GM12873 (cell line): ENCODE results near the gene OBSCN.

Experiments used
- TF ChIP-seq, protein P1 (sequence below): IDR thresholded peaks from 2 replicates; pipeline ENCODE4 v1.5.1; 2012; ENCODE audit warnings: low read depth, mild to moderate bottlenecking, moderate library complexity, low read length, control low read depth; ENCODE audit not compliant: insufficient read depth; ENCODE audit errors: missing control alignments

OBSCN gene

DNA sequence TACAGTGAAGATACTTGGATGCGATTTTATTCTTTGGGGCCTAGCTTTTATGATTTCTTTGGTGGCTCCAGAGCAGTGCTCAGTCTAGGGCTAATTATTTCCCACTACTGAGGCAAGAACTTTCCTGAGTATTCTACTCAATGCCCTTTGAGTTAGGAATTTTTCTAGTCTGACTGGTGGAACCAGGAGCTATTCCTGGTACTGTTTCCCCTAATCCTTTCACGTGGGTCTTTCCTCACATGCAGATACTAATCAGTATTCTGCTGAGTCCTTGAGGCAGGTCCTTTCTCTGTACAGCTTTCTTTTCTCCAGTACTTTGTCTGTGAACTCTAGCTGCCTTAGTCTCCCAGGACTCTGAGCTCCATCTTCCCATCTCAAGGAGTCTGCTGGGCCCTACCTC lies 122.0 kb downstream of the OBSCN start:
- TF ChIP-seq, protein P1, sequence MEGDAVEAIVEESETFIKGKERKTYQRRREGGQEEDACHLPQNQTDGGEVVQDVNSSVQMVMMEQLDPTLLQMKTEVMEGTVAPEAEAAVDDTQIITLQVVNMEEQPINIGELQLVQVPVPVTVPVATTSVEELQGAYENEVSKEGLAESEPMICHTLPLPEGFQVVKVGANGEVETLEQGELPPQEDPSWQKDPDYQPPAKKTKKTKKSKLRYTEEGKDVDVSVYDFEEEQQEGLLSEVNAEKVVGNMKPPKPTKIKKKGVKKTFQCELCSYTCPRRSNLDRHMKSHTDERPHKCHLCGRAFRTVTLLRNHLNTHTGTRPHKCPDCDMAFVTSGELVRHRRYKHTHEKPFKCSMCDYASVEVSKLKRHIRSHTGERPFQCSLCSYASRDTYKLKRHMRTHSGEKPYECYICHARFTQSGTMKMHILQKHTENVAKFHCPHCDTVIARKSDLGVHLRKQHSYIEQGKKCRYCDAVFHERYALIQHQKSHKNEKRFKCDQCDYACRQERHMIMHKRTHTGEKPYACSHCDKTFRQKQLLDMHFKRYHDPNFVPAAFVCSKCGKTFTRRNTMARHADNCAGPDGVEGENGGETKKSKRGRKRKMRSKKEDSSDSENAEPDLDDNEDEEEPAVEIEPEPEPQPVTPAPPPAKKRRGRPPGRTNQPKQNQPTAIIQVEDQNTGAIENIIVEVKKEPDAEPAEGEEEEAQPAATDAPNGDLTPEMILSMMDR = no peak

DNA sequence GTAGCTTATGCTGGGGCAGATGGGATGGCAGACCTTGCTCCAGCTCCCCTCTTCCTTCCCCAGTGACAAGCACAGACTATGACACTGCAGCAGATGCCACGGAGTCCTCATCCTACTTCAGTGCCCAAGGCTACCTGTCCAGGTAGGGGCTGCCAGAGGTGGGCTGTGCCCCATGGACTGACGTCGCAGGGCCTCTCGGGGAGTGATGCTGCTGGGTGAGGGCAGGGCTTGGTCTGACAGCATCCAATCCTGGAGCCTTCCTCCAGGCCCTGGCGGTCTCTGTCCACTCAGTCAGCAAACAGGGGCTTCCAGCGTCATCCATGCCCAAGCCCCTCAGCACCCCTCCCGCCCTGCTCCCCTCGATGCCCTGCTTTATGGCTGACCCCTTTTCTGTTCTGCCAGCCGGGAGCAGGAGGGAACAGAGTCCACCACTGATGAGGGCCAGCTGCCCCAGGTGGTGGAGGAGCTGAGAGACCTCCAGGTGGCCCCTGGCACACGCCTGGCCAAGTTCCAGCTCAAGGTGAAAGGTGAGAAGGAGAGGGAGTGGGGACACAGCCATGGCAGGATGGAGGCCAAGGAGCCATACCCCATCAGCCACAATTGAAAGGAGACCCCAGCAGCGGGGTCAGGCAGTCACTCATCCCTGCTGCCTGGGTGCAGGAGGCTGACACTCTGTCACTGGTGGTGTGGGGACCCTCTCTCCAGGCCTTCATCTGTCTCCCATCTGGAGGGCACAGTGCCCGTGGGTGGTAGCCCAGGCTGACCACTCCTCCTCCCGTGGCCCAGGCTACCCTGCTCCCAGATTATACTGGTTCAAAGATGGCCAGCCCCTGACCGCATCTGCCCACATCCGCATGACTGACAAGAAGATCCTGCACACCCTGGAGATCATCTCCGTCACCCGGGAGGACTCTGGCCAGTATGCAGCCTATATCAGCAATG lies 125.2 kb downstream of the OBSCN start:
- TF ChIP-seq, protein P1 = no peak

DNA sequence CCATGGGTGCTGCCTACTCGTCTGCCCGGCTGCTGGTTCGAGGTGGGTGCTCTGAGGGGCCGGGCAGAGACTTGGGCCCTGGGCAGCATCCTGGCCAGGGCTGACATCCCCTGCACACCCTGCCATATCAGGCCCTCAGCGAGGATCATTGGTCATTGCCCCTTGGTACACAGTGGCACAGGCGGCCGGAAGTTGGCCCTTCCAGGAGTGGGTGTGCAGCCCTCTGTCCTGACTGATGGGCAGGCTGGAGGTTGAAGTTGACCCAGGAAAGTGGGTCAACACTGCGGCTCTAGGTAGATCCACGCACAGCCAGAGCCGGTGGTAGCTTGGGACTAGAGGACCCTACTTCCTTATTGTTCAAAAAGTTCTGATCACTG lies 125.9 kb downstream of the OBSCN start:
- TF ChIP-seq, protein P1 = no peak

DNA sequence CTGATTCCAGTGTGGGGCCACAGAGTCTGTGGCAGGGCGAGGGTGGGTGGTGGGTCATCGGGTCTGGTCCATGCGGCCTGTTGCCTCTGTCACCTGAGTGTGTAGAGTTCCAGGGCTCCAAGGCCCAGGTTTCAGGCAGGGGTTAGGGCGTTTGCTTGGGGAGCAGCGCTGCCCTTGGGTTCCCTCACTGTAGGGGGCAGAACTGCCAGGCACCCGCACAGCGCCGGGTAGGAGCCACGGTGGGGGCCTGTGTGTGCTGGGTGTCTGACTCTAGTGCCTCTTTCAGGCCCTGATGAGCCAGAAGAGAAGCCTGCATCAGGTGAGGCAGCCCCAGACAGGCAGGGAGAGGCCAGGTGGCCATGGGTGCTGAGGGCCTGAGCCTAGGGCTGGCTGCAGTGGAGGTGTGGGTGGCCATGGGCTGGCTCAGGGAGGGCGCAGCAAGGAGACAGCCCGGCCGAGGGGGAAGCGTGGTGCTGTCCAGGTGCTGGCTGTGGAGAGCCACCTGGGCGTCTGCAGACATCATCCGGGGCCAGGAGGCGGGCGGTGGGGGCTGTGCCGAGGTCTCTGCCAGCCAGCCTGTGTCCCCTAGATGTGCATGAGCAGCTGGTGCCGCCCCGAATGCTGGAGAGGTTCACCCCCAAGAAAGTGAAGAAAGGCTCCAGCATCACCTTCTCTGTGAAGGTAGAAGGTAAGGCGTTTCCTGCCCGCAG lies 126.5 kb downstream of the OBSCN start:
- TF ChIP-seq, protein P1 = no peak

DNA sequence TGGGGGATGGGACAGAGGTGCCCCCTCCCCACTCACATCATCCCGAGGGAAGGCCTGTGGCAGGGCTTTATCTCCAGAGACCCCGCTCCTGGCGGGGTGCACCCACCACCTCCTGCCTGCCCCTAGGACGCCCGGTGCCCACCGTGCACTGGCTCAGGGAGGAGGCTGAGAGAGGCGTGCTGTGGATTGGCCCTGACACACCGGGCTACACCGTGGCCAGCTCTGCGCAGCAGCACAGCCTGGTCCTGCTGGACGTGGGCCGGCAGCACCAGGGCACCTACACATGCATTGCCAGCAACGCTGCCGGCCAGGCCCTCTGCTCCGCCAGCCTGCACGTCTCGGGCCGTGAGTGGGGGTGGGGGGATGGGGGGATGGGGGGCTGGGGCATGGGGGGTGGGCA lies 127.1 kb downstream of the OBSCN start:
- TF ChIP-seq, protein P1 = no peak

DNA sequence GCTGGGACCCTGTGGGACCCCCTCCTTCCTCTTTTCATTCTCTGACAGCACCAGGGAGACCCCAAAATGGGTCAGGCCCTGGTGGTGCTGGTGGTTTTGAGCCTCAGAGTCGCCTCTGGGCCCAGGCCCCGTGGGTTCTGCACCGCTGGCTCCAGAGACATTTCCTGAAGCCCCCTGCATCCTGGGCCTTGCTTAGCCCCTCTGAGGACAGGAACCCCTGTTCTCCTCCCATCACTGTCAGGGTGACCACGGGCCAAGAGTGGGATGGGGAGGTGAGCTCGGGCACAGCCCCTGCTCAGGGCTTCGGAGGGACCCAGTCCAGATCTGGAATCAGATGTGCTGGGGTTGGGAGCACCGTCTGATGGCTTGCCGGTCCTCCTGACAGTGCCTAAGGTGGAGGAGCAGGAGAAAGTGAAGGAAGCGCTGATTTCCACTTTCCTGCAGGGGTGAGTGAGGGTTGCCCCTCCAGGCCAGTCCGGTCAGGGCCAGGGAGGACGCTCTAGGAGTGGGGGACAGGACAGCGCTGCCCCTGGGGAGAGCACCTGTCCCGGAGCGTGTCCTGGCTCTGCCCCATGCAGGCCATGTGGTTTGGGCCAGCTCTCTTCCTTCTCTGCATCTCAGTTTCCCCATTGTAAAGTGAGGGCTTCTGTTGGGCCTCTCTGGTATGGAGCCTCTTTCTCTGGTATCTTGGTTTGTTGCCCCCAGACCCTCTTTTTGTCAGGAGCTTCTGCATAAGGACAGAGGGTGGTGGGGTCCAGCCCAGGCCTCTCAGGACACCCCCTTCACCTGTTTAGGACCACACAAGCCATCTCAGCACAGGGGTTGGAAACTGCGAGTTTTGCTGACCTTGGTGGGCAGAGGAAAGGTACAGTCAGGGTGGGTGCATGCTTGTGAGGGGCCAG lies 127.8 kb downstream of the OBSCN start:
- TF ChIP-seq, protein P1 = no peak
